Uterus (tissue), 2 donors: Measurements from ENCODE around the gene INSIG1.

Experiments used
- POLR2A ChIP-seq, 2 donors: fragments of 450-650 bp; IDR thresholded peaks; one replicate each; pipeline ENCODE4 v1.6.1; 2016; ENCODE audit warnings: antibody characterized with exemption in 2 of 2, mild to moderate bottlenecking in 1 of 2, moderate library complexity in 1 of 2
- TF ChIP-seq, protein P1 (sequence below), 4 experiments: fragments of 200-600 bp in 2 of 4; fragments of 450-650 bp in 2 of 4; sonication (generic) in 2 of 4; IDR thresholded peaks; one replicate each; pipeline ENCODE4 v1.5.1; 2016 to 2019; ENCODE audit warnings: antibody characterized with exemption in 4 of 4, mild to moderate bottlenecking in 2 of 4, moderate library complexity in 1 of 4

DNA sequence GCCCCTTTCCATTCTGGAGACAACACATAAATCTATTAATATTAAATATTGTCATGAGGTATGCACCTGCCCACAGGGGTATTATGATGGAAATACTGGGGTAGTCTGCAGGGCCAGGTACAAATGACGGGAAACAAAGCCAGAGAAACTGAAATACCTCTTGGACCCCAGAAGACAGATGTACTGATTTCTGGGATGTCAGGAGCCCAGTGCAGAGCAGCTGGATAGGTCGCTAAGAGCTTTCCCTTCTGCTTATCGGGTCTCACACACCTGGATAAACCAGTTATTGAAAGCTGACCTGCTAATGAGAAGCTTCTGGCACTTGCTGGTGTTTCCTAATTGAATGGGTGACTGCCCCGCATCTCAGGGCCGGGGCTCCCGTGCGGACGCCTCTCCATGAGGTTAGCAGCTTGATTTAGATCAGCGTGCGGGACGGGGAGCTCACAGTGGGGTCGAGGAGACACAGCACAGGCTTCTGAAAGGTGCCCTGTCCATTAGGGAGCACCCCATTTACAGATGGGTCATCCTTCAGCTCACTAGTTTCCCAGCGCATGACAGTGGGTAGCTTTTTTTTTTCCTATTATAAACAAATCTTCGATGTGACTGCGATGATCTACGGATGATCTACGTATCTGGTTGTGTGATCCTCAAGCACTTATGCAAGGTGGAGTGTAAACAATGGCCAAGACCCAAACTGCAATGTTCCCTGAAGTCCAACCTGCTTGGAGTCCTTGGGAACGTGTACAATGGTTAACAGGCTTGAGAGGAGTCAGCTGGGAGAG lies 1.5 kb upstream of the INSIG1 start:
- TF ChIP-seq, protein P1, sequence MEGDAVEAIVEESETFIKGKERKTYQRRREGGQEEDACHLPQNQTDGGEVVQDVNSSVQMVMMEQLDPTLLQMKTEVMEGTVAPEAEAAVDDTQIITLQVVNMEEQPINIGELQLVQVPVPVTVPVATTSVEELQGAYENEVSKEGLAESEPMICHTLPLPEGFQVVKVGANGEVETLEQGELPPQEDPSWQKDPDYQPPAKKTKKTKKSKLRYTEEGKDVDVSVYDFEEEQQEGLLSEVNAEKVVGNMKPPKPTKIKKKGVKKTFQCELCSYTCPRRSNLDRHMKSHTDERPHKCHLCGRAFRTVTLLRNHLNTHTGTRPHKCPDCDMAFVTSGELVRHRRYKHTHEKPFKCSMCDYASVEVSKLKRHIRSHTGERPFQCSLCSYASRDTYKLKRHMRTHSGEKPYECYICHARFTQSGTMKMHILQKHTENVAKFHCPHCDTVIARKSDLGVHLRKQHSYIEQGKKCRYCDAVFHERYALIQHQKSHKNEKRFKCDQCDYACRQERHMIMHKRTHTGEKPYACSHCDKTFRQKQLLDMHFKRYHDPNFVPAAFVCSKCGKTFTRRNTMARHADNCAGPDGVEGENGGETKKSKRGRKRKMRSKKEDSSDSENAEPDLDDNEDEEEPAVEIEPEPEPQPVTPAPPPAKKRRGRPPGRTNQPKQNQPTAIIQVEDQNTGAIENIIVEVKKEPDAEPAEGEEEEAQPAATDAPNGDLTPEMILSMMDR (IDR thresholded peaks at IDR 0.05) = no peak
- no peak for TF ChIP-seq POLR2A (IDR thresholded peaks at IDR 0.05)
